HEK293T (cell line): Measurements from ENCODE around the gene FAM209B.
A peak's percentile ranks its signal among the peaks of the same experiment; 100 is the strongest.

Source experiments
- CTCF ChIA-PET: fragments of 350-600 bp; formaldehyde crosslinking; extraction: SDS; loops from one replicate; lab custom pipeline; 2021; ENCODE audit warnings: antibody characterized with exemption, inconsistent platforms; lab: Yijun Ruan, JAX
- POLR2A ChIA-PET: fragments of 350-600 bp; formaldehyde crosslinking; extraction: SDS; loops from one replicate; lab custom pipeline; 2020; ENCODE audit warnings: antibody characterized with exemption, inconsistent platforms; lab: Yijun Ruan, JAX
- DNase-seq: peaks from one replicate; pipeline ENCODE4 v3.0.0; 2012; ENCODE audit warnings: mixed read lengths; ENCODE audit errors: extremely low spot score
- ARNT ChIP-seq: fragments of 450-650 bp; IDR thresholded peaks from 2 replicates; pipeline ENCODE4 v1.6.1; 2017; ENCODE audit warnings: mild to moderate bottlenecking
- BHLHE40 ChIP-seq: fragments of 450-650 bp; IDR thresholded peaks from 2 replicates; pipeline ENCODE4 v1.6.1; 2016; ENCODE audit warnings: mild to moderate bottlenecking, moderate library complexity, borderline replicate concordance
- CTBP1 ChIP-seq: fragments of 450-650 bp; IDR thresholded peaks from 2 replicates; pipeline ENCODE4 v1.6.1; 2016; ENCODE audit warnings: borderline replicate concordance
- ELF4 ChIP-seq: fragments of 450-650 bp; IDR thresholded peaks from 2 replicates; pipeline ENCODE4 v1.6.1; 2017; ENCODE audit warnings: antibody characterized with exemption
- FOXA1 ChIP-seq: fragments of 450-650 bp; IDR thresholded peaks from 2 replicates; pipeline ENCODE4 v1.6.1; 2016; ENCODE audit warnings: mild to moderate bottlenecking
- FOXK2 ChIP-seq: fragments of 450-650 bp; IDR thresholded peaks from 2 replicates; pipeline ENCODE4 v1.6.1; 2016; ENCODE audit warnings: mild to moderate bottlenecking
- FOXM1 ChIP-seq: fragments of 450-650 bp; IDR thresholded peaks from 2 replicates; pipeline ENCODE4 v1.6.1; 2017; ENCODE audit warnings: mild to moderate bottlenecking, borderline replicate concordance
- HDGF ChIP-seq: fragments of 450-650 bp; IDR thresholded peaks from 2 replicates; pipeline ENCODE4 v1.6.1; 2017; ENCODE audit warnings: antibody characterized with exemption, borderline replicate concordance
- L3MBTL2 ChIP-seq: fragments of 450-650 bp; conservative IDR thresholded peaks from 2 replicates; pipeline ENCODE4 v1.6.1; 2016; ENCODE audit warnings: mild to moderate bottlenecking
- LEF1 ChIP-seq: fragments of 450-650 bp; IDR thresholded peaks from 2 replicates; pipeline ENCODE4 v1.6.1; 2017; ENCODE audit warnings: mild to moderate bottlenecking, borderline replicate concordance
- NFRKB ChIP-seq: fragments of 450-650 bp; IDR thresholded peaks from 2 replicates; pipeline ENCODE4 v1.6.1; 2016; ENCODE audit warnings: mild to moderate bottlenecking, moderate library complexity
- SP1 ChIP-seq: fragments of 450-650 bp; IDR thresholded peaks from 2 replicates; pipeline ENCODE4 v1.6.1; 2017
- SUZ12 ChIP-seq: fragments of 450-650 bp; IDR thresholded peaks from 2 replicates; pipeline ENCODE4 v1.6.1; 2016; ENCODE audit warnings: mild to moderate bottlenecking
- TARDBP ChIP-seq: fragments of 450-650 bp; IDR thresholded peaks from 2 replicates; pipeline ENCODE4 v1.6.1; 2016
- ZNF384 ChIP-seq: fragments of 450-650 bp; IDR thresholded peaks from 2 replicates; pipeline ENCODE4 v1.6.1; 2016
- TF ChIP-seq, protein P1 (sequence below): fragments of 450-650 bp; IDR thresholded peaks from 2 replicates; pipeline ENCODE4 v1.6.1; 2016

Gene FAM209B

DNA sequence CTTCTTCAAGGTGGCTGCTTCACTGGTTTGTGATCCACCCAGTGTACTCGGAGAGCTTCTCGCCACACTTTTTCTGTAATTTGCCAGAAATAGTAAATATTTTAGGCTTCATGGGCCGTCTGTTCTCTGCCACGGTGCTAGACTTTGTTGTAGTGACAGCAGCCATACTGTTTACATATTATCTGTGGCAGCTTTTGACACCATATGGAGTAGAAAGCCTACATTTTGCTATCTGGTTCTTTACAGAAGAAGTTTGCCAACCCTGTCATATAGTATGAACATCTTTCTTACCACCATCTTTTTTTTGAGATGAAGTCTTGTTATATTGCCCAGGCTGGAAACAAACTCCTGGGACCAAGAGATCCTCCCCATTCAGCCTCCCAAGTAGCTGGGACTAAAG lies 32.5 kb downstream of the FAM209B start:
- CTCF ChIA-PET, result no interaction called here
- no peak for DNase-seq
- POLR2A ChIA-PET, result no interaction called here
- no peak for TF ChIP-seq HDGF
- TF ChIP-seq ZNF384, result no peak
- TF ChIP-seq ELF4, result no peak

DNA sequence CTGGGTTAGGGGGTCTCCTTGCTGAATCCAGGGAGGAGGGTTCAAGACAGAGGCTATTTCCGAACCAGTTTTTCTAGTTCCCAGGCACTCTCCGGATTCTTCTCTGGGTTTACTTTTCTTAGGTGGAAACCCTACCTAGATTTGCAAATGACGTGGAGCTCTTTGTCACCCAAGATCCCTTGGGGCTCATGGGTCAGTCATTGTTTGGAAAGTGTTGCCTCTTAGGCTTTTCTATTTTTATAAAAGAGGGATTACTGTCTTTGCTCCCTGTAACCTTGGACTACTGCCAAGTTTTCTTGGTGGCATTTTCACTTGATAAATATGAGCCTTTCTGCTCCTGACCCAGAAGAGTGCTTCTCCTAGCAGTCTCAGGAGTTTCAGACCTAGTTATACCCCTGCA lies 33.6 kb downstream of the FAM209B start:
- CTCF ChIA-PET, result interaction anchor here (0.7 kb wide), 1 partner anchor 16 kb away, joined by 3 read pairs; no protein-coding TSS in a partner anchor
- TF ChIP-seq CTBP1 (no peak), L3MBTL2 (no peak), FOXA1 (no peak), BHLHE40 (no peak), LEF1 (no peak), HDGF (no peak), ARNT (no peak), TARDBP (no peak)
- TF ChIP-seq, protein P1, sequence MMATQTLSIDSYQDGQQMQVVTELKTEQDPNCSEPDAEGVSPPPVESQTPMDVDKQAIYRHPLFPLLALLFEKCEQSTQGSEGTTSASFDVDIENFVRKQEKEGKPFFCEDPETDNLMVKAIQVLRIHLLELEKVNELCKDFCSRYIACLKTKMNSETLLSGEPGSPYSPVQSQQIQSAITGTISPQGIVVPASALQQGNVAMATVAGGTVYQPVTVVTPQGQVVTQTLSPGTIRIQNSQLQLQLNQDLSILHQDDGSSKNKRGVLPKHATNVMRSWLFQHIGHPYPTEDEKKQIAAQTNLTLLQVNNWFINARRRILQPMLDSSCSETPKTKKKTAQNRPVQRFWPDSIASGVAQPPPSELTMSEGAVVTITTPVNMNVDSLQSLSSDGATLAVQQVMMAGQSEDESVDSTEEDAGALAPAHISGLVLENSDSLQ, result no peak
- POLR2A ChIA-PET, result no interaction called here
- peak; percentile 17 for DNase-seq

DNA sequence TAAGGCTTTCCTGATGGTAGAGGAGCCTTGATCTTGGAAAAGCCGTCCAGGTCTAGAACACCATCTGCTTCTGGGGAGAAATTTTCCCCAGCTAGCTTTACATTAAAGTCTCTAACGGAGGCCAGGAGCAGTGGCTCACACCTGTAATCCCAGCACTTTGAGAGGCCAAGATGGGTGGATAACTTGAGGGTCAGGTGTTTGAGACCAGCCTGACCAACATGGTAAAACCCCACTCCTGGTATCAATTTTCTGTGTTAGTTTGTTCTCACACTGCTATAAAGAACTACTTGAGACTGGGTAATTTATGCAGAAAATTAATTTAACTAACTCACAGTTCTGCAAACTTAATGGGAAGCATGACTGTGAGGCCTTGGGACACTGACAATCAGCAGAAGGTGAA lies 37.8 kb downstream of the FAM209B start:
- TF ChIP-seq ZNF384 (no peak), ELF4 (no peak), L3MBTL2 (no peak), SUZ12 (no peak), HDGF (no peak), BHLHE40 (no peak), TARDBP (no peak), FOXA1 (no peak), ARNT (no peak), FOXK2 (no peak), NFRKB (no peak), SP1 (no peak), LEF1 (no peak), FOXM1 (no peak), CTBP1 (no peak)
- TF ChIP-seq, protein P1, result no peak
- POLR2A ChIA-PET, result no interaction called here
- CTCF ChIA-PET, result no interaction called here
- no peak for DNase-seq

DNA sequence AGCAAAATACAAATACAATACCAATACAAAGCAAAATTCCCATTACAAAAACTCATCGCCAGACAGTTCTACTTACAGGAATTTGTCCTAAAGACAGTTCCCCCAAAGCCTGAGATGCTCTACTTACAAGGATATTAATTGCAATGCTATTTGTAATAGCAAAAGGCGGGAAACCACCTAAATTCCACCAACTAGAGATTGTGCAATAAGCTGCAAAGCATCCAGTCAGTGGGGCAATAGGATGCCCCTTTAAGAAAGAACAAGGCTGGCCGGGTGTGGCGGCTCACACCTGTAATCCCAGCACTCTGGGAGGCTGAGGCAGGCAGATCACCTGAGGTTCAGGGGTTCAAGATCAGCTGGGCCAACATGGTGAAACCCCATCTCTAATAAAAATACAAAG lies 39.1 kb downstream of the FAM209B start:
- ChIA-PET POLR2A (no interaction called here), CTCF (no interaction called here)
- TF ChIP-seq FOXM1 (no peak), SUZ12 (no peak), LEF1 (no peak), ELF4 (no peak), BHLHE40 (no peak), TARDBP (no peak), HDGF (no peak), FOXA1 (no peak), SP1 (no peak), ZNF384 (no peak), FOXK2 (no peak), L3MBTL2 (no peak), NFRKB (no peak), ARNT (no peak), CTBP1 (no peak)
- TF ChIP-seq, protein P1, result no peak
- no peak for DNase-seq

DNA sequence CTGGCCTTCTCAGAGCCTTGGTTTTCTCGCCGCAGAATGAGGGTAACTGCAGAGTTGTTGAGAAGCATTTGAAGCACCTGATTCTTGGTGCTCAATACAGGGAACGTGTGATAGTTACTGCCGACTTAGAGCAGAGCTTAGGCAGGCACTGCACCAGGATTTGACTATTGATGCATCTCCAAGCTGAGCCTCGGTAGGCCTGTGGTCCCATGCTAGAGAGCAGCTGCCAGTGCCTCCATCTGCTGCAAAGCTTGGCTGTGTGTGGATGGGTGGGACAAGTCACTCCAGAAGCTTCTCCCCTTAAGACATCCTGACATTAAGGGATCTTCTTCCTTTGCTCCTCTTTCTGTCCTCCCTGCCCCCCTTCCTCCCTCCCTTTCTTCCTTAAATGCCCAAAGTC lies 40.9 kb downstream of the FAM209B start:
- ChIA-PET CTCF (no interaction called here), POLR2A (interaction anchor here (1.2 kb wide), 1 partner anchor 36 kb away, joined by 3 read pairs; no protein-coding TSS in a partner anchor)
- no peak for DNase-seq
- TF ChIP-seq FOXA1 (no peak), SUZ12 (no peak), ARNT (no peak), BHLHE40 (no peak), L3MBTL2 (no peak)

DNA sequence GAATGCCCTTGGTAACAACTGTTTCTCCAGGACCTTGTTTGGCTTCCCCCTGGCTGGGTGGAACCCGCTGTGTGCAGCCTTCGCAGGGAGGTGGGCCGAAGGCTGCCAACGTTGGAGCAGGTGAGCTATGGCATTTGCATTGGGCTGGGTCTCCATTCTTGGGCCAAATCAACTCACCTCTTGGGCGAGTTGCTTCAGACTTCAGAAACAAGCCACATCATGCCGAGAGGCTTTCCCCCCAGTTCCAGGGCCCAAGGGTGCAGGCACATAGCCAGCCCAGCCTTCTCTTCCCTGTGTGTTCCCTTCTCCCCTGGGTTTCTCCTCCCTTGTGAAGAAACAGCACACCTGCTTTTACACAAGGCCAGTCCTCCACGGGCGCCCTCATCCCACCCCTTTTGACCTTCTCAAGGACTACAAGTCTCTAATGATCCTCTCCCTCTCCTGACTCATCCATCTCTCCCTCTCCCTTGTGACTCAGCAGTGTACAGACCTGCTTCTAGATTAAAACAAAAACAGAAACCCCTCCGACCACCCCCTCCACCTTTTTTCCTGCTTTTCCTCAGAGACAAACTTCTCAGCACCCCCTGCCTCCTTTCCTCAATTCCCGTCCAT lies 41.6 kb downstream of the FAM209B start:
- TF ChIP-seq FOXA1, result no peak
- no peak for TF ChIP-seq FOXM1
- TF ChIP-seq L3MBTL2, result no peak
- no peak for TF ChIP-seq TARDBP
- ChIA-PET CTCF (no interaction called here), POLR2A (no interaction called here)
- DNase-seq, result no peak

DNA sequence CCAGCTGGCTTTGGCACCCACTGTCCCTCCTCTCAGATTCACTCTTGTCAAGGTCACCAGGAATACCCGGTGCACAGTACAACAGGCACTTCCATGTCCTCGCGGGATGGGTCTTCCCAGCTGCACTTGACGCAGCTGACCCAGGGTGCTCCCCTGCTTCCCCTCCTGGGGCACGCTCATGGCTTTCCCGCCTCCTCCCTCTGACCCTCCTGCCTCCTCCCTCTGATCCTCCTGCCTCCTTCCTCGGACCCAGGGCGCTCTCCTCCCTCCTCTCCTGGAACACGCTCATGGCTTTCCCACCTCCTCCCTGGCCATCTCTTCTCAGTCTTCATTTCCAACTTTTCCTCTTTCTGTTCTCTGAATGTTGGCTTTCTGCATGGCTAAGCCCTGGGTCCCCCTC lies 42.1 kb downstream of the FAM209B start:
- POLR2A ChIA-PET, result no interaction called here
- TF ChIP-seq HDGF, result no peak
- TF ChIP-seq FOXM1, result no peak
- no peak for TF ChIP-seq SUZ12
- no peak for TF ChIP-seq L3MBTL2
- TF ChIP-seq FOXA1, result no peak
- no peak for TF ChIP-seq ARNT
- TF ChIP-seq ZNF384, result no peak
- TF ChIP-seq TARDBP, result no peak
- no peak for TF ChIP-seq SP1
- no peak for TF ChIP-seq NFRKB
- no peak for TF ChIP-seq FOXK2
- CTCF ChIA-PET, result interaction anchor here (2.4 kb wide), 1 partner anchor 24 kb away, joined by 11 read pairs; no protein-coding TSS in a partner anchor
- DNase-seq, result no peak
